Stomach (tissue), 9 donors: ENCODE measurements around the gene CNTN4. TPM values are rescaled to one million over a fixed set of nuclear protein-coding genes. Genes with fewer than 3 reads are reported as not detected.

Experiments used
- DNase-seq, 2 donors: peaks; one replicate each; pipeline versions ENCODE4 v3.0.0 to v3.0.0-alpha.2; 2013 to 2019
- H3K27ac ChIP-seq, 5 donors: fragments of 200-600 bp in 4 of 5; sonication (generic) in 4 of 5; one replicate each; pipeline ENCODE4 v1.5.1; 2013 to 2019; ENCODE audit warnings: mild to moderate bottlenecking in 1 of 5, moderate library complexity in 1 of 5
- H3K27me3 ChIP-seq, 3 donors: fragments of 200-600 bp; sonication (generic); one replicate each; pipeline ENCODE4 v1.5.1; 2017 to 2019; ENCODE audit warnings: mixed run types in 1 of 3
- H3K36me3 ChIP-seq, 4 donors: fragments of 200-600 bp; sonication (generic); 1 replicate in 3 of 4; 2 replicates in 1 of 4; pipeline ENCODE4 v1.5.1; 2016 to 2019
- H3K4me1 ChIP-seq, 4 donors: fragments of 200-600 bp; sonication (generic); one replicate each; pipeline ENCODE4 v1.5.1; 2016 to 2019
- H3K4me3 ChIP-seq, 4 donors: fragments of 200-600 bp; sonication (generic) in 3 of 4; one replicate each; pipeline ENCODE4 v1.5.1; 2016 to 2019; ENCODE audit warnings: mild to moderate bottlenecking in 1 of 4
- H3K9me3 ChIP-seq, 4 donors: fragments of 200-600 bp; sonication (generic); one replicate each; pipeline ENCODE4 v1.5.1; 2016 to 2019
- EP300 ChIP-seq: sonication (generic); formaldehyde crosslinking; IDR thresholded peaks from one replicate; pipeline ENCODE4 v1.6.1; 2017; ENCODE audit warnings: antibody characterized with exemption
- POLR2A ChIP-seq, 4 donors: fragments of 450-650 bp; IDR thresholded peaks; one replicate each; pipeline ENCODE4 v1.6.1; 2016; ENCODE audit warnings: antibody characterized with exemption in 4 of 4, control low read depth in 2 of 4, mild to moderate bottlenecking in 1 of 4, moderate library complexity in 1 of 4
- POLR2AphosphoS5 ChIP-seq, 3 donors: sonication (generic); formaldehyde crosslinking; IDR thresholded peaks; one replicate each; pipeline ENCODE4 v1.6.1; 2016; ENCODE audit warnings: antibody characterized with exemption in 3 of 3
- WGBS, 5 donors: extraction: QIAGEN DNeasy Blood & Tissue Kit in 3 of 5; methylation state at CpG; one replicate each; pipeline versions ENCODE4 v1.1.5 to v1.1.7; 2013 to 2018; 5-methylcytosine and 5-hydroxymethylcytosine counted together
- intact Hi-C: fragments of 100-400 bp; cut with DNase I; formaldehyde crosslinking; loops from one replicate; pipeline ENCODE4 v1.15.1; 2023; ENCODE audit warnings: low total_unique reads
- polyA plus RNA-seq, 3 donors: library from polyadenylated mRNA; stranded (reverse); fragments of 200-250 nt; gene quantifications; one replicate each; pipeline ENCODE4 v1.2.3, GENCODE V29; 2013
- total RNA-seq, 5 donors: library from RNA; depleted of rRNA; stranded (reverse); fragments of >200 nt; gene quantifications; one replicate each; pipeline versions ENCODE4 v1.1.0 to v1.2.3, GENCODE V29; 2014 to 2016
- TF ChIP-seq, protein P1 (sequence below), 7 experiments: fragments of 450-650 bp in 4 of 7; fragments of 200-600 bp in 3 of 7; sonication (generic) in 3 of 7; IDR thresholded peaks; one replicate each; pipeline ENCODE4 v1.5.1; 2016 to 2019; ENCODE audit warnings: antibody characterized with exemption in 7 of 7, control low read depth in 2 of 7, mild to moderate bottlenecking in 1 of 7
- donor health status: healthy with polysubstance abuse.
- donor health status: Bipolar disorder and iron deficiency.
- donor health status: healthy.

CNTN4 gene
- total and polyA plus RNA-seq, 8 donors = 0.45 to 97.0 (median 5.6) TPM

- WGBS, 5 donors = 83 to 93% (median 87%) methylated on average over 1 of the region's 1 CpG
- no peak overlapping the region for H3K4me3 ChIP-seq
- DNase-seq = no peak
Measured at GRCh38 chr3:2599471-2599870, 500.8 kb downstream of the CNTN4 start.

DNA sequence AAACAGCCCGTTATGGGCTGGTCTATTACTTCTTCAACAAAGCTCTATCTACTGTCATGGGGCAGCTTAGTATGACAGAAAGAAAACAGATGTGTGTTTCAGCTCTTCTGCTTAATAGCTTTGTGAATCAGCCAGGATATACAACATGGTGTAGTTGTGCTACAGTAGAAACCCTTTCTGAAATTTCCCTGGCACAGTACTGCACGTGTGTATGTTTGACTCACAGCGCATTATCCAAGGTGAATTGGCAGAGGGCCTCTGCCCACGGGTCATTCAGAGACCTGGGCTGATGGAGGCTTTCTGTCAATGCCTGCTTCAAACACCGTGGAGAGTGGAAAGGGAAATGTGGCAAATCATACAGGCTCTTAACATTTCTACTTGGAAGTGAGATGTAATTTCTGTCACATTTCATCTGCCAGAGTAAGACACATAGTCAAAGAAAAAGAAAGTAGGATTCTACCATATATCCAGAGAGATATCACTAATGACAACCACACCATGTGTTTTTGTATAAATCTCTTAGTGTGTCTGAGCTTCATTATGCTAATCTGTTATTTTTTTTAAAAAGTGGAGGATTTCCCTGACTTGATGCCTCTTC is 505.1 kb downstream of the CNTN4 start:
- intact Hi-C loops = no loop called here
- H3K9me3 ChIP-seq = no peaks in the 10 kb centered on the region
- TF ChIP-seq, protein P1, sequence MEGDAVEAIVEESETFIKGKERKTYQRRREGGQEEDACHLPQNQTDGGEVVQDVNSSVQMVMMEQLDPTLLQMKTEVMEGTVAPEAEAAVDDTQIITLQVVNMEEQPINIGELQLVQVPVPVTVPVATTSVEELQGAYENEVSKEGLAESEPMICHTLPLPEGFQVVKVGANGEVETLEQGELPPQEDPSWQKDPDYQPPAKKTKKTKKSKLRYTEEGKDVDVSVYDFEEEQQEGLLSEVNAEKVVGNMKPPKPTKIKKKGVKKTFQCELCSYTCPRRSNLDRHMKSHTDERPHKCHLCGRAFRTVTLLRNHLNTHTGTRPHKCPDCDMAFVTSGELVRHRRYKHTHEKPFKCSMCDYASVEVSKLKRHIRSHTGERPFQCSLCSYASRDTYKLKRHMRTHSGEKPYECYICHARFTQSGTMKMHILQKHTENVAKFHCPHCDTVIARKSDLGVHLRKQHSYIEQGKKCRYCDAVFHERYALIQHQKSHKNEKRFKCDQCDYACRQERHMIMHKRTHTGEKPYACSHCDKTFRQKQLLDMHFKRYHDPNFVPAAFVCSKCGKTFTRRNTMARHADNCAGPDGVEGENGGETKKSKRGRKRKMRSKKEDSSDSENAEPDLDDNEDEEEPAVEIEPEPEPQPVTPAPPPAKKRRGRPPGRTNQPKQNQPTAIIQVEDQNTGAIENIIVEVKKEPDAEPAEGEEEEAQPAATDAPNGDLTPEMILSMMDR (IDR thresholded peaks at IDR 0.05) = no peak
- TF ChIP-seq EP300 = no peak
- peak in 1 of 2 donors; percentile 21 for DNase-seq
- no peaks in the 10 kb centered on the region for H3K4me1 ChIP-seq
- no peaks in the 10 kb centered on the region for H3K27me3 ChIP-seq
- H3K27ac ChIP-seq = no peak overlapping the region
- WGBS, 5 donors = 43 to 65% (median 60%) methylated on average over 5 of the region's 5 CpGs
- no peaks in the 10 kb centered on the region for H3K36me3 ChIP-seq
- H3K4me3 ChIP-seq = no peak overlapping the region

More at GRCh38 chr3:2599471-2599870, 500.8 kb downstream of the CNTN4 start:
- intact Hi-C loops = no loop called here
- TF ChIP-seq POLR2AphosphoS5 (IDR thresholded peaks at IDR 0.05) (no peak), EP300 (no peak), POLR2A (IDR thresholded peaks at IDR 0.05) (no peak)
- TF ChIP-seq, protein P1 (IDR thresholded peaks at IDR 0.05) = no peak
- Histone ChIP-seq H3K36me3 (no peaks in the 10 kb centered on the region), H3K4me1 (no peaks in the 10 kb centered on the region), H3K27ac (no peak overlapping the region), H3K9me3 (no peaks in the 10 kb centered on the region), H3K27me3 (no peaks in the 10 kb centered on the region)

GRCh38 chr3:2614578-2614977 is 515.9 kb downstream of the CNTN4 start:
- TF ChIP-seq EP300 (no peak), POLR2AphosphoS5 (IDR thresholded peaks at IDR 0.05) (no peak), POLR2A (IDR thresholded peaks at IDR 0.05) (no peak)
- TF ChIP-seq, protein P1 (IDR thresholded peaks at IDR 0.05) = no peak
- no peak overlapping the region for H3K4me3 ChIP-seq
- intact Hi-C loops = no loop called here
- no peaks in the 10 kb centered on the region for H3K36me3 ChIP-seq
- 91 to 96% (median 93%) methylated on average over 3 of the region's 3 CpGs for WGBS, 5 donors
- H3K9me3 ChIP-seq = peaks cover 0 to 10% (median 0%) of the 10 kb centered on the region in 4 donors
- no peak for DNase-seq
- H3K27me3 ChIP-seq = no peaks in the 10 kb centered on the region
- no peak overlapping the region for H3K27ac ChIP-seq
- no peaks in the 10 kb centered on the region for H3K4me1 ChIP-seq

- Histone ChIP-seq H3K4me3 (no peak overlapping the region), H3K4me1 (no peaks in the 10 kb centered on the region), H3K27me3 (no peaks in the 10 kb centered on the region), H3K9me3 (peaks cover 0 to 10% (median 0%) of the 10 kb centered on the region in 4 donors), H3K27ac (no peak overlapping the region), H3K36me3 (no peaks in the 10 kb centered on the region)
- intact Hi-C loops = no loop called here
- no peak for DNase-seq
- TF ChIP-seq EP300 (no peak), POLR2A (IDR thresholded peaks at IDR 0.05) (no peak), POLR2AphosphoS5 (IDR thresholded peaks at IDR 0.05) (no peak)
- TF ChIP-seq, protein P1 (IDR thresholded peaks at IDR 0.05) = no peak
Measured at GRCh38 chr3:2615080-2615479, 516.4 kb downstream of the CNTN4 start.
